GM18526 (cell line): ENCODE data around the gene CD72.

ENCODE experiments used
- POLR2A ChIP-seq: IDR thresholded peaks from 3 replicates; pipeline ENCODE4 v1.6.1; 2011; ENCODE audit not compliant: insufficient read length; ENCODE audit errors: extremely low read depth

The CD72 gene

GRCh38 chr9:35656348-35656747, 38.1 kb upstream of the CD72 start:
- no peak for TF ChIP-seq POLR2A

- no peak for TF ChIP-seq POLR2A
Measured at GRCh38 chr9:35653611-35654010, 35.4 kb upstream of the CD72 start.

GRCh38 chr9:35652829-35653209, 34.6 kb upstream of the CD72 start:
- TF ChIP-seq POLR2A, result no peak

GRCh38 chr9:35651956-35652828, 34.0 kb upstream of the CD72 start:
- TF ChIP-seq POLR2A, result no peak

- peak; percentile 52 for TF ChIP-seq POLR2A
Measured at GRCh38 chr9:35650341-35651158, 32.3 kb upstream of the CD72 start, which contains the start of gene SIT1. Gene SIT1 (minus strand): TSS chr9:35650931. CDS start chr9:35650853, 78 bp downstream.

DNA sequence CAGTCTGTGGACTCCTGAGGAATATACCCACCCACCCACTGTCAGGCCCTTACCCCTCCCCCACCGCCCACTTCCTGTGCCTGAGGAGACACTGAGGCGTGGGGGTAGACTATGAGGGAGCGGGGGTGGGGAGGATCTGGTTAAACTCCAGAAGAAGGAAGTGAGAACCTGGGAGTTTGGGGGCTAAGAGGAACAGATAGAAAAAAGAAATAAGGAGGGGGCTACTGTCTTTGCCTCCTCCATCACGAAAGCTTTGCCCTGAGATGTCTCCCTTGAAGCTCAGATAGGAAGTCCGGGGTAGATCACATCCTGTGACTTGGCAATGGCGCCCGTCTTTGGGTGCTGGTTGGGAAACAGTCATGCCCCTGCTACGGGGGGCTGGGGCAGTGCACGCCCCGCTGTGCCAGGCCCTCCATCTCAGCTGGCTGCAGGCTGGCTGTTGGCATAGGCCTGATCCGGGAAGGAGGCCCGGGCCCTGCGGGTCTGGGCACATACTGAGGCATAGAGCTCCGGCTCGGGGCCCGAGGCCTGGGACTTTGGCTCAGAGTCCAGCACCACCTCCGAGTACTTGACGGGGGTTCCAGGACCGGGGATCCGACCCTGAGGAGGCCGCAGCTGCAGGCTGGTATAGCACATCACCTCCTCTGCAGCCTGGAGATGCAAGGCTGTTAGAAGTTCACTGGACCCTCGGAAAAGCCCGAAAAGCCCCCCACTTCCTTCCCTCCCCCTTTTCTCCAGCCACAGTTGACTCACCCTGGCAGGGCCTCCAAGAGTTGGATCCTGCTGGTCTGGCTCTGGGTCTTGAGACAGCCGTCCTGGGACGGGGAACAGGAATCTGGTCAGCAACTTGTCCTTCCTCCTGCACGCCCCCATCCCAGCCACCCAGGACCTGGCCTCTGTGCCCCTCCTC, 31.5 kb upstream of the CD72 start:
- TF ChIP-seq POLR2A, result peak; percentile 45

GRCh38 chr9:35646533-35647265, 28.5 kb upstream of the CD72 start:
- TF ChIP-seq POLR2A, result peak; percentile 64

GRCh38 chr9:35646153-35646532, 27.9 kb upstream of the CD72 start:
- no peak for TF ChIP-seq POLR2A

- TF ChIP-seq POLR2A, result no peak
Measured at GRCh38 chr9:35643046-35643445, 24.8 kb upstream of the CD72 start.

- TF ChIP-seq POLR2A, result no peak
Measured at GRCh38 chr9:35639631-35640030, 21.4 kb upstream of the CD72 start.

- no peak for TF ChIP-seq POLR2A
Measured at GRCh38 chr9:35636135-35636876, 18.1 kb upstream of the CD72 start.

DNA sequence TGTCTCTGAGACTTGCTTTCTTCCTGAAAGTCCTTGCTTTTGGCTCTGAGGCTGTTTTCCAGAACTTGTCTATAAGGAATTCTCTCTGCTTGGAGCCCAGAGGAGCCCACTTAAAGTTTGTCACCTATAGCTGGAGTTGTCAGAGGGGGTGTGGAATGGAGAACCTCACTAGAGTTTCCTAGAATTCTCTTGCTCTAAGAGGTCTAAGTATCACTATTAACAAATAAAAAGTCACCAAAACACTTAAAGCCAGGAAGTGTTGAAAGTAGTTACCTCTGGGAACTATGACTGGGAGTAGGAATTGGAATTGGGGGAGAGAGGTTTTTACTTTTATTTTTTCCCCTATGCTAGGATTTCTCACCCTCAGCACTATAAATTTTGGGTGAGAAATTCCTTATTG, 17.5 kb upstream of the CD72 start:
- TF ChIP-seq POLR2A, result no peak

DNA sequence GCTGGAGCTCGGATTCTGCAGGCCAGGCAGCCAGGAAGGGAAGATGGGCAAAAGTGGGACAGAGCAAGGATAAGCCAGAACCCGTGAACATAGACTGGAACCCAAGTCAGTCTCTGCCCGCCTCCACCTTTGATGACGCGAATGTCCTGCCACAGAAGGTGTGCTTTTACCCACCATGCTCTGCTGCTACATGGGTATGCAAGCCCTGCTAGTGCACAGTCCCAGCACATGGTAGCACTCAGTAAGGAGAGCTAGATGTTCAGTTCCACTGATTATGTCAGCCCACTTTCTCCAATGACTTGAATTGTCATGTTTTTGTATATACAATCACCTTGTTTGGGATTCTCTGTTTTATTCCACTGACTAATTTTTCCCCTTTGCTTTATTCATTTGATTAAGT, 11.4 kb upstream of the CD72 start:
- no peak for TF ChIP-seq POLR2A
